K562 (cell line): ENCODE measurements around the gene ANKLE2. TPM values are rescaled to one million over a fixed set of nuclear protein-coding genes. Genes with fewer than 3 reads are reported as not detected.
A peak's percentile ranks its signal among the peaks of the same experiment; 100 is the strongest.

Experiments
- CBFA2T3 ChIP-seq: fragments of 450-650 bp; IDR thresholded peaks from 2 replicates; pipeline ENCODE4 v1.6.1; 2017
- CBX3 ChIP-seq, 2 experiments: IDR thresholded peaks; 1 replicate in 1 of 2; 2 replicates in 1 of 2; pipeline ENCODE4 v1.6.1; 2012; ENCODE audit warnings: inconsistent platforms in 2 of 2, low read length in 2 of 2, borderline replicate concordance in 1 of 2, control low read depth in 1 of 2
- CREB1 ChIP-seq, 2 experiments: sonication (generic) in 1 of 2; formaldehyde crosslinking in 1 of 2; IDR thresholded peaks; 2 replicates each; pipeline versions ENCODE4 v1.6.1 to v1.8.0; 2012 to 2022; ENCODE audit warnings: inconsistent platforms in 1 of 2, mild to moderate bottlenecking in 1 of 2, missing genetic modification reagents in 1 of 2, moderate library complexity in 1 of 2
- FOXK1 ChIP-seq: sonication (generic); formaldehyde crosslinking; IDR thresholded peaks from 2 replicates; pipeline ENCODE4 v1.8.0; 2022; ENCODE audit warnings: missing genetic modification reagents, mild to moderate bottlenecking, borderline replicate concordance
- KLF6 ChIP-seq: fragments of 250-450 bp; sonication (Bioruptor Pico); IDR thresholded peaks from 2 replicates; pipeline ENCODE4 v1.4.0; 2020; ENCODE audit warnings: mild to moderate bottlenecking, moderate library complexity, borderline replicate concordance
- LCOR ChIP-seq: sonication (generic); formaldehyde crosslinking; IDR thresholded peaks from 2 replicates; pipeline ENCODE4 v1.8.0; 2022; ENCODE audit warnings: mild to moderate bottlenecking, missing genetic modification reagents
- MTA2 ChIP-seq: fragments of 450-650 bp; IDR thresholded peaks from 2 replicates; pipeline ENCODE4 v1.6.1; 2016; ENCODE audit warnings: low read depth
- MTA3 ChIP-seq: fragments of 450-650 bp; formaldehyde crosslinking; IDR thresholded peaks from 2 replicates; pipeline ENCODE4 v1.6.1; 2017; ENCODE audit warnings: mild to moderate bottlenecking, borderline replicate concordance
- NFATC3 ChIP-seq: fragments of 450-650 bp; IDR thresholded peaks from 2 replicates; pipeline ENCODE4 v1.6.1; 2017; ENCODE audit warnings: mild to moderate bottlenecking
- NFRKB ChIP-seq: fragments of 450-650 bp; IDR thresholded peaks from 2 replicates; pipeline ENCODE4 v1.6.1; 2016; ENCODE audit warnings: low read depth
- POLR2H ChIP-seq: IDR thresholded peaks from 2 replicates; pipeline ENCODE4 v1.6.1; 2016; ENCODE audit warnings: missing genetic modification characterization, low read depth, mild to moderate bottlenecking, control low read depth, missing compliant biosample characterization, moderate library complexity
- SMARCC2 ChIP-seq: fragments of 450-650 bp; IDR thresholded peaks from 2 replicates; pipeline ENCODE4 v1.6.1; 2017; ENCODE audit warnings: antibody characterized with exemption, moderate library complexity, mild to moderate bottlenecking, low read depth
- U2AF2 ChIP-seq: fragments of 200-400 bp; formaldehyde crosslinking; optimal IDR thresholded peaks from 2 replicates; pipeline ENCODE3; 2017; ENCODE audit warnings: low read depth, mild to moderate bottlenecking, low read length
- ZFP30 ChIP-seq: fragments of 250-450 bp; sonication (Bioruptor Pico); IDR thresholded peaks from 2 replicates; pipeline ENCODE4 v1.8.0; 2022; ENCODE audit warnings: moderate library complexity, mild to moderate bottlenecking, inconsistent platforms, borderline replicate concordance
- ZNF12 ChIP-seq: sonication (generic); formaldehyde crosslinking; IDR thresholded peaks from 2 replicates; pipeline ENCODE4 v1.4.0; 2020; ENCODE audit warnings: mild to moderate bottlenecking, missing genetic modification reagents
- ZNF253 ChIP-seq: fragments of 250-450 bp; sonication (Bioruptor Pico); conservative IDR thresholded peaks from 2 replicates; pipeline ENCODE4 v1.6.1; 2021; ENCODE audit warnings: mild to moderate bottlenecking
- ZNF347 ChIP-seq: fragments of 450-650 bp; formaldehyde crosslinking; IDR thresholded peaks from 2 replicates; pipeline ENCODE4 v1.4.0; 2020; ENCODE audit warnings: low read depth, mild to moderate bottlenecking, moderate library complexity
- polyA plus RNA-seq, 8 experiments: library from polyadenylated mRNA; depleted of rRNA in 4 of 8; stranded (reverse) in 5 of 8; unstranded in 3 of 8; fragments of >200 nt; fragmentation: Nextera tagmentation in 2 of 8; fragmentation: Illumina TruSeq in 1 of 8; extraction: Ambion mirVana in 2 of 8; extraction: Trizol in 1 of 8; gene quantifications; 2 replicates each; pipeline versions ENCODE4 v1.2.1 to v1.2.3, GENCODE V29; 2011 to 2014; ENCODE audit warnings: inconsistent platforms in 1 of 8, missing spikeins in 1 of 8
- total RNA-seq, 7 experiments: library from RNA; depleted of rRNA in 6 of 7; stranded (reverse); fragments of >200 nt in 6 of 7; fragmentation: Illumina TruSeq in 2 of 7; extraction: Trizol in 2 of 7; gene quantifications; 2 replicates each; pipeline versions ENCODE4 v1.2.1 to v1.2.3, GENCODE V29; 2011 to 2021; ENCODE audit warnings: low replicate concordance in 1 of 7
- TF ChIP-seq, protein P1 (sequence below): fragments of 450-650 bp; IDR thresholded peaks from 2 replicates; pipeline ENCODE4 v1.7.1; 2018; ENCODE audit warnings: mild to moderate bottlenecking, low read depth; ENCODE audit not compliant: partially characterized antibody
- TF ChIP-seq, protein P2 (sequence below): fragments of 250-450 bp; sonication (Bioruptor Pico); IDR thresholded peaks from 2 replicates; pipeline ENCODE4 v1.5.0; 2020; ENCODE audit warnings: mild to moderate bottlenecking
- TF ChIP-seq, protein P3 (sequence below): fragments of 450-650 bp; IDR thresholded peaks from 2 replicates; pipeline ENCODE4 v1.6.1; 2016; ENCODE audit warnings: missing biosample characterization, missing genetic modification characterization

ANKLE2 gene
- total and polyA plus RNA-seq, 9 of the 15 experiments (the other 6 are each of a cell fraction or from before 2014, with no cell fraction given) = 3.2 to 57.7 (median 45.6) TPM

DNA sequence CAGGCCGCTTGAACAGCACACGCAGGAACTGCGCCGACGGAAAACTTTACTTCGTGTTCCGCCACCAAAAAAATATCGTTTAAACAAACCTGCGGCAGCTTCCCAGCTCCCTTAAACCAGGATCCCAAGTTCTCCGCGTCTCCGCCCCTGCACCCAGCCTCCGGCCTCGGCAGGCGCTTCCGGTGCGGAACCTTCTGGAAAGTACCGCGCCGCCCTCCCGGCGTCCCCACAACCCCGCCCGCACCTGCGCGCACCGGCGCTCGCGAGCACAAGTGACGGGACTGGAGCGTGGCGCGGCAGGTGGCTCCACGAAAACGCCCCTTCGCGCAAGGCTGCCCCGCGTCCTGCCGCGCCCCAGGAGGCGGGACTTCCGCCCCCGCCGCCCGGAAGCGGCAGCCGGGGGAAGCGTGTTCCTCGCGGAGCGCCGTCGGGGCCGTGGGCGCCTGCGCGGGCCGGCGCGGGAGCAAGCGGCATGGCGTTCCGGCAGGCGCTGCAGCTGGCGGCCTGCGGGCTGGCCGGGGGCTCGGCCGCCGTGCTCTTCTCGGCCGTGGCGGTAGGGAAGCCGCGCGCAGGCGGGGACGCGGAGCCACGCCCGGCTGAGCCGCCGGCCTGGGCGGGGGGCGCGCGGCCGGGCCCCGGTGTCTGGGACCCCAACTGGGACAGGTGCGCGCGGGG, 51.1 kb downstream of the ANKLE2 start, which contains the start of gene PGAM5 (continued):
- TF ChIP-seq CREB1 (IDR thresholded peaks at IDR 0.05) (no peak), CREB1 (CRISPR knock-in tag; IDR thresholded peaks at IDR 0.05) (0 out of 2 replicates have a peak, but pooled peaks have one; percentile 31), CBX3 (IDR thresholded peaks at IDR 0.05; ENCODE audit: borderline replicate concordance in 1 of 2, low read length in 2 of 2) (peak in 1 of 2 experiments; percentile 12; a peak in 1 of 3 replicates), NFRKB (no peak), SMARCC2 (no peak), U2AF2 (no peak), LCOR (CRISPR knock-in tag) (no peak), MTA2 (peak; percentile 54; the same call in 1 of the 2 replicates), FOXK1 (CRISPR knock-in tag) (no peak), ZNF347 (no peak), KLF6 (CRISPR knock-in tag) (peak; percentile 24; the same call in 1 of the 2 replicates), MTA3 (peak; percentile 93), POLR2H (0 out of 2 replicates have a peak, but pooled peaks have one; percentile 26), ZNF253 (CRISPR knock-in tag) (no peak), NFATC3 (no peak), ZNF12 (CRISPR knock-in tag) (no peak), ZFP30 (CRISPR knock-in tag) (no peak), CBFA2T3 (no peak)
- TF ChIP-seq, protein P1, sequence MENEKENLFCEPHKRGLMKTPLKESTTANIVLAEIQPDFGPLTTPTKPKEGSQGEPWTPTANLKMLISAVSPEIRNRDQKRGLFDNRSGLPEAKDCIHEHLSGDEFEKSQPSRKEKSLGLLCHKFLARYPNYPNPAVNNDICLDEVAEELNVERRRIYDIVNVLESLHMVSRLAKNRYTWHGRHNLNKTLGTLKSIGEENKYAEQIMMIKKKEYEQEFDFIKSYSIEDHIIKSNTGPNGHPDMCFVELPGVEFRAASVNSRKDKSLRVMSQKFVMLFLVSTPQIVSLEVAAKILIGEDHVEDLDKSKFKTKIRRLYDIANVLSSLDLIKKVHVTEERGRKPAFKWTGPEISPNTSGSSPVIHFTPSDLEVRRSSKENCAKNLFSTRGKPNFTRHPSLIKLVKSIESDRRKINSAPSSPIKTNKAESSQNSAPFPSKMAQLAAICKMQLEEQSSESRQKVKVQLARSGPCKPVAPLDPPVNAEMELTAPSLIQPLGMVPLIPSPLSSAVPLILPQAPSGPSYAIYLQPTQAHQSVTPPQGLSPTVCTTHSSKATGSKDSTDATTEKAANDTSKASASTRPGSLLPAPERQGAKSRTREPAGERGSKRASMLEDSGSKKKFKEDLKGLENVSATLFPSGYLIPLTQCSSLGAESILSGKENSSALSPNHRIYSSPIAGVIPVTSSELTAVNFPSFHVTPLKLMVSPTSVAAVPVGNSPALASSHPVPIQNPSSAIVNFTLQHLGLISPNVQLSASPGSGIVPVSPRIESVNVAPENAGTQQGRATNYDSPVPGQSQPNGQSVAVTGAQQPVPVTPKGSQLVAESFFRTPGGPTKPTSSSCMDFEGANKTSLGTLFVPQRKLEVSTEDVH = peak; percentile 58
- TF ChIP-seq, protein P2, sequence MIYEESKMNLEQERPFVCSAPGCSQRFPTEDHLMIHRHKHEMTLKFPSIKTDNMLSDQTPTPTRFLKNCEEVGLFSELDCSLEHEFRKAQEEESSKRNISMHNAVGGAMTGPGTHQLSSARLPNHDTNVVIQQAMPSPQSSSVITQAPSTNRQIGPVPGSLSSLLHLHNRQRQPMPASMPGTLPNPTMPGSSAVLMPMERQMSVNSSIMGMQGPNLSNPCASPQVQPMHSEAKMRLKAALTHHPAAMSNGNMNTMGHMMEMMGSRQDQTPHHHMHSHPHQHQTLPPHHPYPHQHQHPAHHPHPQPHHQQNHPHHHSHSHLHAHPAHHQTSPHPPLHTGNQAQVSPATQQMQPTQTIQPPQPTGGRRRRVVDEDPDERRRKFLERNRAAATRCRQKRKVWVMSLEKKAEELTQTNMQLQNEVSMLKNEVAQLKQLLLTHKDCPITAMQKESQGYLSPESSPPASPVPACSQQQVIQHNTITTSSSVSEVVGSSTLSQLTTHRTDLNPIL (CRISPR knock-in tag) = no peak
- TF ChIP-seq, protein P3, sequence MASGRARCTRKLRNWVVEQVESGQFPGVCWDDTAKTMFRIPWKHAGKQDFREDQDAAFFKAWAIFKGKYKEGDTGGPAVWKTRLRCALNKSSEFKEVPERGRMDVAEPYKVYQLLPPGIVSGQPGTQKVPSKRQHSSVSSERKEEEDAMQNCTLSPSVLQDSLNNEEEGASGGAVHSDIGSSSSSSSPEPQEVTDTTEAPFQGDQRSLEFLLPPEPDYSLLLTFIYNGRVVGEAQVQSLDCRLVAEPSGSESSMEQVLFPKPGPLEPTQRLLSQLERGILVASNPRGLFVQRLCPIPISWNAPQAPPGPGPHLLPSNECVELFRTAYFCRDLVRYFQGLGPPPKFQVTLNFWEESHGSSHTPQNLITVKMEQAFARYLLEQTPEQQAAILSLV (tag) = no peak
